OCI-LY1 (cell line): ENCODE data around the gene NME8.

Source experiments
- CTCF ChIP-seq: fragments of 200-600 bp; sonication (generic), shearing (Covaris generic); IDR thresholded peaks from 2 replicates; pipeline ENCODE4 v1.5.1; 2017; ENCODE audit warnings: mild to moderate bottlenecking, antibody characterized with exemption, low read length, moderate library complexity, mixed read lengths
- EZH2 ChIP-seq: fragments of 200-600 bp; sonication (generic), shearing (Covaris generic); IDR thresholded peaks from 2 replicates; pipeline ENCODE4 v1.8.0; 2017; ENCODE audit warnings: borderline replicate concordance, mixed run types, mild to moderate bottlenecking, antibody characterized with exemption, low read length, moderate library complexity, mixed read lengths

- no peak for TF ChIP-seq EZH2
- no peak for TF ChIP-seq CTCF
Observed at GRCh38 chr7:37893359-37893758, 45.0 kb downstream of the NME8 start.
